CD4-positive, alpha-beta T cell (primary cell): ENCODE results near the gene PSENEN. TPM values are rescaled to one million over a fixed set of nuclear protein-coding genes. Genes with fewer than 3 reads are reported as not detected.

Experiments
- ATAC-seq: fragments of 200-7000 bp; cut with Tn5 transposase; one replicate; pipeline ENCODE4 v1.10.0; 2022; ENCODE audit warnings: mild to moderate bottlenecking; ENCODE audit not compliant: poor library complexity
- CTCF ChIA-PET: fragments of 350-600 bp; sonication (Branson Sonifier 250); formaldehyde crosslinking; loops from one replicate; lab custom pipeline; 2021; ENCODE audit warnings: antibody characterized with exemption, inconsistent platforms; lab: Charles Lee
- POLR2A ChIA-PET: fragments of 350-600 bp; sonication (Branson Sonifier 250); formaldehyde crosslinking; loops from one replicate; lab custom pipeline; 2021; ENCODE audit warnings: antibody characterized with exemption, inconsistent platforms; lab: Charles Lee
- DNase-seq, 14 experiments: peaks; one replicate each; pipeline ENCODE4 v3.0.0-alpha.2; 2013 to 2020; ENCODE audit warnings: mixed read lengths in 2 of 14
- H3K27ac ChIP-seq, 2 donors: one replicate each; pipeline versions ENCODE4 v1.5.1 to v1.7.0; 2013; ENCODE audit warnings: low read length in 2 of 2, low read depth in 1 of 2, mild to moderate bottlenecking in 1 of 2
- H3K27me3 ChIP-seq, 2 experiments: 1 replicate in 1 of 2; 2 replicates in 1 of 2; pipeline versions ENCODE4 v1.6.1 to v1.7.0; 2013; ENCODE audit warnings: low read length in 2 of 2, control low read depth in 1 of 2, mild to moderate bottlenecking in 1 of 2, moderate library complexity in 1 of 2; ENCODE audit not compliant: insufficient read depth in 2 of 2, control insufficient read depth in 1 of 2
- H3K36me3 ChIP-seq: one replicate; pipeline ENCODE4 v1.6.1; 2013; ENCODE audit warnings: low read length, control low read depth; ENCODE audit not compliant: insufficient read depth
- H3K4me1 ChIP-seq: one replicate; pipeline ENCODE4 v1.6.1; 2013; ENCODE audit warnings: low read length, control low read depth; ENCODE audit not compliant: insufficient read depth
- H3K4me3 ChIP-seq: one replicate; pipeline ENCODE4 v1.5.1; 2013; ENCODE audit warnings: mild to moderate bottlenecking, low read length, moderate library complexity
- H3K9me3 ChIP-seq, 2 experiments: 1 replicate in 1 of 2; 2 replicates in 1 of 2; pipeline versions ENCODE4 v1.6.1 to v1.7.0; 2013; ENCODE audit warnings: low read length in 2 of 2, mild to moderate bottlenecking in 2 of 2, control low read depth in 1 of 2, moderate library complexity in 1 of 2; ENCODE audit not compliant: control insufficient read depth in 1 of 2, insufficient read depth in 1 of 2
- H3K27ac Mint-ChIP-seq: one replicate; pipeline ENCODE4 v1.8.0; 2020; ENCODE audit warnings: mixed read lengths
- H3K27me3 Mint-ChIP-seq: one replicate; pipeline ENCODE4 v1.8.0; 2021; ENCODE audit warnings: mixed read lengths
- H3K36me3 Mint-ChIP-seq: one replicate; pipeline ENCODE4 v1.8.0; 2021; ENCODE audit warnings: low read depth, mixed read lengths
- H3K4me1 Mint-ChIP-seq: one replicate; pipeline ENCODE4 v1.8.0; 2021; ENCODE audit warnings: low read depth, mixed read lengths
- H3K4me3 Mint-ChIP-seq: one replicate; pipeline ENCODE4 v1.8.0; 2020; ENCODE audit warnings: mild to moderate bottlenecking, mixed read lengths
- H3K9me3 Mint-ChIP-seq: one replicate; pipeline ENCODE4 v1.8.0; 2020; ENCODE audit warnings: mixed read lengths
- CTCF ChIP-seq: fragments of 200-600 bp; IDR thresholded peaks from one replicate; pipeline ENCODE4 v1.8.0; 2022; ENCODE audit warnings: antibody characterized with exemption, mild to moderate bottlenecking
- intact Hi-C, 2 experiments: fragments of 100-400 bp; cut with DNase I in 1 of 2; cut with micrococcal nuclease in 1 of 2; formaldehyde crosslinking; loops; one replicate each; pipeline versions ENCODE4 v1.15.1 to v1.9.0; 2023 to 2025; cut with DNase I, micrococcal nuclease
- total RNA-seq, 174 experiments: library from RNA in 2 of 174; stranded (reverse) in 2 of 174; gene quantifications; one replicate each; pipeline ENCODE4 v1.2.3 and lab custom pipeline; 2021 to 2026

The PSENEN gene
- total RNA-seq, 2 experiments from 2014 or later = 7.3 to 9.4 TPM

- no peak for ATAC-seq
- DNase-seq = peak in 1 of 14 experiments; percentile 17
- H3K9me3 Mint-ChIP-seq = no peaks in the 10 kb centered on the region
- Histone ChIP-seq H3K9me3 (no peaks in the 10 kb centered on the region), H3K27me3 (peaks cover 0 to 2% of the 10 kb centered on the region in 2 experiments), H3K4me3 (no peak overlapping the region), H3K27ac (no peak overlapping the region), H3K36me3 (peaks cover 28% of the 10 kb centered on the region), H3K4me1 (peaks cover 42% of the 10 kb centered on the region)
- ChIA-PET CTCF (interaction anchor here (1.0 kb wide), 1 partner anchor 36 kb away, joined by 3 read pairs; no protein-coding TSS in a partner anchor), POLR2A (interaction anchor here (0.6 to 1.2 kb wide), 2 partner anchors 32 to 49 kb away, joined by 3 to 5 read pairs; no protein-coding TSS in a partner anchor)
- peaks cover 32% of the 10 kb centered on the region for H3K36me3 Mint-ChIP-seq
- H3K27ac Mint-ChIP-seq = no peak overlapping the region
- peaks cover 12% of the 10 kb centered on the region for H3K27me3 Mint-ChIP-seq
- intact Hi-C loops = loop anchor here in 1 of 2 experiments (10.0 kb wide), 1 partner anchor 933 kb away; the partner anchor contains the start of gene ZNF567
- peaks cover 31% of the 10 kb centered on the region for H3K4me1 Mint-ChIP-seq
- H3K4me3 Mint-ChIP-seq = peak overlapping the region; percentile 30
- TF ChIP-seq CTCF = no peak
These were observed 6.6 kb downstream of the PSENEN start for GRCh38 chr19:35751839-35752745.

- Mint-ChIP-seq H3K9me3 (no peaks in the 10 kb centered on the region), H3K27me3 (peaks cover 15% of the 10 kb centered on the region), H3K4me1 (peaks cover 32% of the 10 kb centered on the region), H3K4me3 (no peak overlapping the region), H3K27ac (no peak overlapping the region), H3K36me3 (peaks cover 35% of the 10 kb centered on the region)
- no peak overlapping the region for H3K4me3 ChIP-seq
- DNase-seq (peak in 1 of 14 experiments; percentile 28), ATAC-seq (no peak)
- intact Hi-C loops = loop anchor here in 1 of 2 experiments (10.0 kb wide), 1 partner anchor 932 kb away; the partner anchor contains the start of gene ZNF567
- ChIA-PET POLR2A (no interaction called here), CTCF (no interaction called here)
- peaks cover 0 to 2% of the 10 kb centered on the region in 2 experiments for H3K27me3 ChIP-seq
- H3K4me1 ChIP-seq = peaks cover 46% of the 10 kb centered on the region
- no peak overlapping the region for H3K27ac ChIP-seq
- no peaks in the 10 kb centered on the region for H3K9me3 ChIP-seq
- no peak for TF ChIP-seq CTCF
- H3K36me3 ChIP-seq = peaks cover 28% of the 10 kb centered on the region
These were observed 7.4 kb downstream of the PSENEN start for GRCh38 chr19:35752746-35753350.

- Histone ChIP-seq H3K4me3 (no peak overlapping the region), H3K4me1 (peaks cover 48% of the 10 kb centered on the region), H3K27ac (no peak overlapping the region), H3K27me3 (peaks cover 0 to 2% of the 10 kb centered on the region in 2 experiments), H3K36me3 (peaks cover 28% of the 10 kb centered on the region), H3K9me3 (no peaks in the 10 kb centered on the region)
- H3K27ac Mint-ChIP-seq = no peak overlapping the region
- CTCF ChIA-PET = no interaction called here
- ATAC-seq (no peak), DNase-seq (peak in 1 of 14 experiments; percentile 18)
- POLR2A ChIA-PET = no interaction called here
- H3K36me3 Mint-ChIP-seq = peaks cover 34% of the 10 kb centered on the region
- peaks cover 15% of the 10 kb centered on the region for H3K27me3 Mint-ChIP-seq
- peaks cover 30% of the 10 kb centered on the region for H3K4me1 Mint-ChIP-seq
- intact Hi-C loops = loop anchor here in 1 of 2 experiments (10.0 kb wide), 1 partner anchor 931 kb away; the partner anchor contains the start of gene ZNF567
- no peaks in the 10 kb centered on the region for H3K9me3 Mint-ChIP-seq
- H3K4me3 Mint-ChIP-seq = peak overlapping the region; percentile 80
- TF ChIP-seq CTCF = no peak
These were observed 8.4 kb downstream of the PSENEN start for GRCh38 chr19:35753634-35754369.
